Panc1 (cell line): ENCODE measurements around the gene COLGALT1.

Source experiments
- POLR2AphosphoS5 ChIP-seq: IDR thresholded peaks from 2 replicates; pipeline ENCODE4 v1.6.1; 2012; ENCODE audit warnings: mild to moderate bottlenecking, low read depth, low read length, moderate library complexity
- REST ChIP-seq, 2 experiments: IDR thresholded peaks; 2 replicates each; pipeline ENCODE4 v1.6.1; 2011 to 2012; ENCODE audit warnings: low read depth in 2 of 2, control low read depth in 1 of 2, low read length in 1 of 2, mild to moderate bottlenecking in 1 of 2, moderate library complexity in 1 of 2; ENCODE audit not compliant: insufficient read depth in 1 of 2
- SIN3A ChIP-seq: IDR thresholded peaks from 2 replicates; pipeline ENCODE4 v1.6.1; 2012; ENCODE audit warnings: low read depth, mild to moderate bottlenecking, low read length, moderate library complexity, borderline replicate concordance; ENCODE audit not compliant: insufficient read depth
- TCF7L2 ChIP-seq: IDR thresholded peaks from 2 replicates; pipeline ENCODE4 v1.6.1; 2011; ENCODE audit warnings: mild to moderate bottlenecking, low read depth, low read length, inconsistent platforms
- TF ChIP-seq, protein P1 (sequence below): fragments of 450-650 bp; IDR thresholded peaks from 2 replicates; pipeline ENCODE4 v1.5.1; 2017; ENCODE audit warnings: mild to moderate bottlenecking

DNA sequence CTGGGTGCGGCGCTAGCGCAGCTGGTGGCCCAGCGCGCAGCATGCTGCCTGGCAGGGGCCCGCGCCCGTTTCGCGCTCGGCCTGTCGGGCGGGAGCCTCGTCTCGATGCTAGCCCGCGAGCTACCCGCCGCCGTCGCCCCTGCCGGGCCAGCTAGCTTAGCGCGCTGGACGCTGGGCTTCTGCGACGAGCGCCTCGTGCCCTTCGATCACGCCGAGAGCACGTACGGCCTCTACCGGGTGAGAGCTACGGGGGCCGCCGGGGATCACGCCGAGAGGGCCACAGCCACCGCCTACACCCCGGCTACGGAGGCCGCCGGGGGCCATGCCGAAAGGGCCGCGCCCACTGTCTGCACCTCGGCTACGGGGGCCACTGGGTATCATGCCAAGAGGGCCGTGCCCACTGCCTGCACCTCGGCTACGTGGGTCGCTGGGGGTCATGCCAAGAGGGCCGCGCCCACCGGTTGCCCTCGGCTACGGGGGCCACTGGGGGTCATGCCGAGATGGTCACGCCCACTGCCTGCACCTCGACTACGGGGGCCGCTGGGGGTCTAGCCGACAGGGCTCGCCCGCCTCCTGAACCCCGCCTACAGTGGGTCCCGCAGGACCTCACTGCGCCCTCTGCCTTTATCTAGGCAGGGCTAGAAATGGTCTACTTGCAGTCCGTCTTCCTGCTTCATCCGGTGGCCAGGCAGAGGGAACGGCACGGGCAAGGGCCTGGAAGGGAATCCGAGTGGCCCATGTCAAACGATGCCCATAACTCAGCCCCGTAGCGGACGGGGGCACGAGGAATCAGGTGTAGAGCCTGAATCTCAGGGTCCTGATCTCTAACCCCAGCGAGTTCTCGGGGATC is 43.5 kb upstream of the COLGALT1 start:
- TF ChIP-seq, protein P1, sequence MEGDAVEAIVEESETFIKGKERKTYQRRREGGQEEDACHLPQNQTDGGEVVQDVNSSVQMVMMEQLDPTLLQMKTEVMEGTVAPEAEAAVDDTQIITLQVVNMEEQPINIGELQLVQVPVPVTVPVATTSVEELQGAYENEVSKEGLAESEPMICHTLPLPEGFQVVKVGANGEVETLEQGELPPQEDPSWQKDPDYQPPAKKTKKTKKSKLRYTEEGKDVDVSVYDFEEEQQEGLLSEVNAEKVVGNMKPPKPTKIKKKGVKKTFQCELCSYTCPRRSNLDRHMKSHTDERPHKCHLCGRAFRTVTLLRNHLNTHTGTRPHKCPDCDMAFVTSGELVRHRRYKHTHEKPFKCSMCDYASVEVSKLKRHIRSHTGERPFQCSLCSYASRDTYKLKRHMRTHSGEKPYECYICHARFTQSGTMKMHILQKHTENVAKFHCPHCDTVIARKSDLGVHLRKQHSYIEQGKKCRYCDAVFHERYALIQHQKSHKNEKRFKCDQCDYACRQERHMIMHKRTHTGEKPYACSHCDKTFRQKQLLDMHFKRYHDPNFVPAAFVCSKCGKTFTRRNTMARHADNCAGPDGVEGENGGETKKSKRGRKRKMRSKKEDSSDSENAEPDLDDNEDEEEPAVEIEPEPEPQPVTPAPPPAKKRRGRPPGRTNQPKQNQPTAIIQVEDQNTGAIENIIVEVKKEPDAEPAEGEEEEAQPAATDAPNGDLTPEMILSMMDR = no peak
- TF ChIP-seq POLR2AphosphoS5 (no peak; the same call in 1 of the 2 replicates), TCF7L2 (0 out of 2 replicates have a peak, but pooled peaks have one; percentile 24), SIN3A (peak; percentile 55; the same call in 1 of the 2 replicates), REST (IDR thresholded peaks at IDR 0.05; ENCODE audit: insufficient read depth in 1 of 2, low read depth in 2 of 2, low read length in 1 of 2) (no peak)
